Activated CD8-positive, alpha-beta memory T cell treated with anti-CD3 and anti-CD28 coated beads, Interleukin-2, amount 50 U/mL, for 1 hour (primary cell): ENCODE results near the gene SLC22A25.
"Not testable (repeated sequence)": the region's sequence is repeated elsewhere in the genome, so short reads cannot be mapped to it uniquely, and the experiment has no call there.

ENCODE experiments used
- DNase-seq: peaks from one replicate; pipeline ENCODE4 v3.0.0-alpha.2; 2020; ENCODE audit errors: extremely low read depth

SLC22A25 gene

GRCh38 chr11:63235471-63236461 lies 7.6 kb downstream of the SLC22A25 start:
- not testable (repeated sequence) for DNase-seq

GRCh38 chr11:63229815-63230214 lies 13.6 kb downstream of the SLC22A25 start:
- no peak for DNase-seq

GRCh38 chr11:63227521-63228107 lies 15.8 kb downstream of the SLC22A25 start:
- DNase-seq, result no peak

GRCh38 chr11:63226488-63227114 lies 16.8 kb downstream of the SLC22A25 start:
- no peak for DNase-seq

- no peak for DNase-seq
Observed at GRCh38 chr11:63214093-63214492, 29.3 kb downstream of the SLC22A25 start.

- DNase-seq, result no peak
Observed at GRCh38 chr11:63212742-63213141, 30.7 kb downstream of the SLC22A25 start.

- DNase-seq, result no peak
Observed at GRCh38 chr11:63210111-63210510, 33.3 kb downstream of the SLC22A25 start.
